GM23338 (cell line): ENCODE results near the gene TMED7.
"Not testable (repeated sequence)": the region's sequence is repeated elsewhere in the genome, so short reads cannot be mapped to it uniquely, and the experiment has no call there.

Experiments used
- EZH2 ChIP-seq: fragments of 200-600 bp; sonication (generic); IDR thresholded peaks from one replicate; pipeline ENCODE4 v1.8.0; 2017; ENCODE audit warnings: antibody characterized with exemption, mild to moderate bottlenecking, low read depth; ENCODE audit not compliant: unreplicated experiment
- TF ChIP-seq, protein P1 (sequence below), 2 experiments: fragments of 200-600 bp in 1 of 2; sonication (generic) in 1 of 2; conservative IDR thresholded peaks; 2 replicates each; pipeline versions ENCODE4 v1.5.1 to v1.6.1; 2016 to 2017; ENCODE audit warnings: antibody characterized with exemption in 2 of 2, low read depth in 2 of 2, mild to moderate bottlenecking in 2 of 2, moderate library complexity in 1 of 2

DNA sequence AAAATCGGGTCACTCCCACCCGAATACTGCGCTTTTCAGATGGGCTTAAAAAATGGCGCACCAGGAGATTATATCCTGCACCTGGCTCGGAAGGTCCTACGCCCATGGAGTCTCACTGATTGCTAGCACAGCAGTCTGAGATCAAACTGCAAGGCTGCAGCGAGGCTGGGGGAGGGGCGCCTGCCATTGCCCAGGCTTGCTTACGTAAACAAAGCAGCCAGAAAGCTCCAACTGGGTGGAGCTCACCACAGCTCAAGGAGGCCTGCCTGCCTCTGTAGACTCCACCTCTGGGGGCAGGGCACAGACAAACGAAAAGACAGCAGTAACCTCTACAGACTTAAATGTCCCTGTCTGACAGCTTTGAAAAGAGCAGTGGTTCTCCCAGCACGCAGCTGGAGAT lies 48.9 kb upstream of the TMED7 start:
- TF ChIP-seq, protein P1, sequence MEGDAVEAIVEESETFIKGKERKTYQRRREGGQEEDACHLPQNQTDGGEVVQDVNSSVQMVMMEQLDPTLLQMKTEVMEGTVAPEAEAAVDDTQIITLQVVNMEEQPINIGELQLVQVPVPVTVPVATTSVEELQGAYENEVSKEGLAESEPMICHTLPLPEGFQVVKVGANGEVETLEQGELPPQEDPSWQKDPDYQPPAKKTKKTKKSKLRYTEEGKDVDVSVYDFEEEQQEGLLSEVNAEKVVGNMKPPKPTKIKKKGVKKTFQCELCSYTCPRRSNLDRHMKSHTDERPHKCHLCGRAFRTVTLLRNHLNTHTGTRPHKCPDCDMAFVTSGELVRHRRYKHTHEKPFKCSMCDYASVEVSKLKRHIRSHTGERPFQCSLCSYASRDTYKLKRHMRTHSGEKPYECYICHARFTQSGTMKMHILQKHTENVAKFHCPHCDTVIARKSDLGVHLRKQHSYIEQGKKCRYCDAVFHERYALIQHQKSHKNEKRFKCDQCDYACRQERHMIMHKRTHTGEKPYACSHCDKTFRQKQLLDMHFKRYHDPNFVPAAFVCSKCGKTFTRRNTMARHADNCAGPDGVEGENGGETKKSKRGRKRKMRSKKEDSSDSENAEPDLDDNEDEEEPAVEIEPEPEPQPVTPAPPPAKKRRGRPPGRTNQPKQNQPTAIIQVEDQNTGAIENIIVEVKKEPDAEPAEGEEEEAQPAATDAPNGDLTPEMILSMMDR (conservative IDR thresholded peaks at IDR 0.05; ENCODE audit: low read depth in 2 of 2): not testable (repeated sequence)
- TF ChIP-seq EZH2: not testable (repeated sequence)
